ENCODE results near the gene PCDHGA6.
A peak's percentile ranks its signal among the peaks of the same experiment; 100 is the strongest.
"Not testable (repeated sequence)": the region's sequence is repeated elsewhere in the genome, so short reads cannot be mapped to it uniquely, and the experiment has no call there.

The PCDHGA6 gene

GRCh38 chr5:141417494-141418172 is 43.9 kb downstream of the PCDHGA6 start, which contains the start of gene PCDHGB7:
Gene PCDHGB7 (plus strand): TSS chr5:141417677. CDS start chr5:141417860, 183 bp downstream.
- not testable (repeated sequence) for H3K9ac ChIP-seq; H3K4me1 ChIP-seq; H3K79me2 ChIP-seq; H3K27me3 ChIP-seq (ENCODE audit: control insufficient read depth, insufficient read depth, low read length)
- H3K27ac ChIP-seq: peak within 1 kb of the TSS; percentile 63
- H2AFZ ChIP-seq: peak within 1 kb of the TSS; percentile 57
- peaks cover 11% of the 10 kb centered on the region for H3K9me3 ChIP-seq (ENCODE audit: control insufficient read depth, low read length)
- peak within 1 kb of the TSS; percentile 44 for H3K4me2 ChIP-seq (ENCODE audit: low read length)
- H3K36me3 ChIP-seq (ENCODE audit: control insufficient read depth, insufficient read depth, low read length): peaks cover 18% of the 10 kb centered on the region
- peak within 1 kb of the TSS; percentile 49 for H3K4me3 ChIP-seq (ENCODE audit: low read depth, low read length)
- TF ChIP-seq, protein P1, sequence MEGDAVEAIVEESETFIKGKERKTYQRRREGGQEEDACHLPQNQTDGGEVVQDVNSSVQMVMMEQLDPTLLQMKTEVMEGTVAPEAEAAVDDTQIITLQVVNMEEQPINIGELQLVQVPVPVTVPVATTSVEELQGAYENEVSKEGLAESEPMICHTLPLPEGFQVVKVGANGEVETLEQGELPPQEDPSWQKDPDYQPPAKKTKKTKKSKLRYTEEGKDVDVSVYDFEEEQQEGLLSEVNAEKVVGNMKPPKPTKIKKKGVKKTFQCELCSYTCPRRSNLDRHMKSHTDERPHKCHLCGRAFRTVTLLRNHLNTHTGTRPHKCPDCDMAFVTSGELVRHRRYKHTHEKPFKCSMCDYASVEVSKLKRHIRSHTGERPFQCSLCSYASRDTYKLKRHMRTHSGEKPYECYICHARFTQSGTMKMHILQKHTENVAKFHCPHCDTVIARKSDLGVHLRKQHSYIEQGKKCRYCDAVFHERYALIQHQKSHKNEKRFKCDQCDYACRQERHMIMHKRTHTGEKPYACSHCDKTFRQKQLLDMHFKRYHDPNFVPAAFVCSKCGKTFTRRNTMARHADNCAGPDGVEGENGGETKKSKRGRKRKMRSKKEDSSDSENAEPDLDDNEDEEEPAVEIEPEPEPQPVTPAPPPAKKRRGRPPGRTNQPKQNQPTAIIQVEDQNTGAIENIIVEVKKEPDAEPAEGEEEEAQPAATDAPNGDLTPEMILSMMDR (IDR thresholded peaks at IDR 0.05): peak; percentile 60

DNA sequence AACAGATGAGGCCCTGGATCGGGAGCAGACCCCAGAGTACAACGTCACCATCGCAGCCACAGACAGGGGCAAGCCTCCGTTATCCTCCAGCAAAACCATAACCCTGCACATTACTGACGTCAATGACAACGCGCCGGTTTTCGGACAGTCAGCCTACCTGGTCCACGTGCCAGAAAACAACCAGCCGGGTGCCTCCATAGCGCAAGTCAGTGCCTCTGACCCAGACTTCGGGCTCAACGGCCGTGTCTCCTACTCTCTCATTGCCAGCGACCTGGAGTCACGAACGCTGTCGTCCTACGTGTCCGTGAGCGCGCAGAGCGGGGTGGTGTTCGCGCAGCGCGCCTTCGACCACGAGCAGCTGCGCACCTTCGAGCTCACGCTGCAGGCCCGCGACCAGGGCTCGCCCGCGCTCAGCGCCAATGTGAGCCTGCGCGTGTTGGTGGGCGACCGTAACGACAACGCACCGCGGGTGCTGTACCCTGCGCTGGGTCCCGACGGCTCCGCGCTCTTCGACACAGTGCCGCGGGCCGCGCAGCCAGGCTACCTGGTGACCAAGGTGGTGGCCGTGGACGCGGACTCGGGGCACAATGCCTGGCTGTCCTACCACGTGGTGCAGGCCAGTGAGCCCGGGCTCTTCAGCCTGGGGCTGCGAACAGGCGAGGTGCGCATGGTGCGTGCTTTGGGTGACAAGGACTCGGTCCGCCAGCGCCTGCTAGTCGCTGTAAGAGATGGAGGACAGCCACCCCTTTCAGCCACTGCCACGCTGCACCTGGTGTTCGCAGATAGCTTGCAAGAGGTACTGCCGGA is 45.6 kb downstream of the PCDHGA6 start:
- Histone ChIP-seq H3K36me3 (ENCODE audit: control insufficient read depth, insufficient read depth, low read length) (peaks cover 13% of the 10 kb centered on the region), H3K4me2 (ENCODE audit: low read length) (no peak overlapping the region), H3K27ac (no peak overlapping the region), H2AFZ (no peak overlapping the region), H3K4me3 (ENCODE audit: low read depth, low read length) (no peak overlapping the region), H3K79me2 (no peaks in the 10 kb centered on the region), H3K9ac (no peak overlapping the region), H3K4me1 (no peaks in the 10 kb centered on the region), H3K27me3 (ENCODE audit: control insufficient read depth, insufficient read depth, low read length) (no peaks in the 10 kb centered on the region), H3K9me3 (ENCODE audit: control insufficient read depth, low read length) (peaks cover 11% of the 10 kb centered on the region)
- TF ChIP-seq, protein P1 (IDR thresholded peaks at IDR 0.05): no peak

DNA sequence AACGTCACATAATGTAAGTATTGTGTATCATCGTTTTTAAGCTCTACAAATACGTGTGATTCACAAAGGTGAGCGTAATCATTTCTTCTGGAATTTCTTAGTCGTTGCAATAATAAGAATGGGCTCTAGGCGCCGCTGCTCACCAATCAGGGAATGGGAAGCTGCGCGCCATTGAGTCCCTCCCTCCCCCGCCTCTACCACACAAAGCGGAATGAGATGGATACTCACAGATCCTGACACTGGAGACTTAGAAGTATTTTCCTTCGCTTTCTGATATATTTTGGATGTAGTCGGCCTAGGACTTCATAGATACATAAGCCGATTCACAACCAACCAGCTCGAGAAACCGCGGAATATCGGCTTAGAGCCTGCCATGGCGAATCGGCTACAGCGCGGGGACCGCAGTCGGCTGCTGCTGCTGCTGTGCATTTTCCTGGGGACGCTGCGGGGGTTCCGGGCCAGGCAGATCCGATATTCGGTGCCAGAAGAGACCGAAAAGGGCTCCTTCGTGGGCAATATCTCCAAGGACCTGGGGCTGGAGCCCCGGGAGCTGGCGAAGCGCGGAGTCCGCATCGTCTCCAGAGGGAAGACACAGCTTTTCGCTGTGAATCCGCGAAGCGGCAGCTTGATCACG is 47.3 kb downstream of the PCDHGA6 start, which contains the start of gene PCDHGA11:
Gene PCDHGA11, plus strand, starts transcription at position 197 of the 634 bp plus-strand sequence. Its CDS starts 177 bp downstream, at position 374.
- Histone ChIP-seq H3K9me3 (ENCODE audit: control insufficient read depth, low read length) (peaks cover 16% of the 10 kb centered on the region), H3K79me2 (no peaks in the 10 kb centered on the region), H3K36me3 (ENCODE audit: control insufficient read depth, insufficient read depth, low read length) (peaks cover 20% of the 10 kb centered on the region)

DNA sequence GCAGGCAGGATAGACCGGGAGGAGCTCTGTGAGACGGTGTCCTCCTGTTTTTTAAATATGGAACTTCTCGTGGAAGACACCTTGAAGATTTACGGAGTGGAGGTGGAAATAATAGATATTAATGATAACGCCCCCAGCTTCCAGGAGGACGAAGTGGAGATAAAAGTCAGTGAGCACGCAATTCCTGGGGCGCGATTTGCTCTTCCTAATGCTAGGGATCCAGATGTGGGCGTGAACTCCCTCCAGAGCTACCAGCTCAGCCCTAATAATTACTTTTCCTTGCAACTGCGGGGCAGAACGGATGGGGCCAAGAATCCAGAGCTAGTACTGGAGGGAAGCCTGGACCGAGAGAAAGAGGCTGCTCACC is 47.8 kb downstream of the PCDHGA6 start:
- TF ChIP-seq, protein P1 (IDR thresholded peaks at IDR 0.05): no peak
- H3K9me3 ChIP-seq (ENCODE audit: control insufficient read depth, low read length): peaks cover 20% of the 10 kb centered on the region
- no peak overlapping the region for H3K4me2 ChIP-seq (ENCODE audit: low read length)
- no peak overlapping the region for H3K9ac ChIP-seq
- H3K4me3 ChIP-seq (ENCODE audit: low read depth, low read length): no peak overlapping the region
- H3K27me3 ChIP-seq (ENCODE audit: control insufficient read depth, insufficient read depth, low read length): no peaks in the 10 kb centered on the region
- no peaks in the 10 kb centered on the region for H3K79me2 ChIP-seq
- no peak overlapping the region for H2AFZ ChIP-seq
- no peak overlapping the region for H3K27ac ChIP-seq
- peaks cover 20% of the 10 kb centered on the region for H3K36me3 ChIP-seq (ENCODE audit: control insufficient read depth, insufficient read depth, low read length)
- H3K4me1 ChIP-seq: no peaks in the 10 kb centered on the region

More for the DNA sequence above, 47.3 kb downstream of the PCDHGA6 start, which contains the start of gene PCDHGA11:
- TF ChIP-seq, protein P1 (IDR thresholded peaks at IDR 0.05): no peak
- H3K27ac ChIP-seq: no peak within 1 kb of the TSS
- no peak within 1 kb of the TSS for H3K4me3 ChIP-seq (ENCODE audit: low read depth, low read length)
- no peak within 1 kb of the TSS for H3K9ac ChIP-seq
- no peaks in the 10 kb centered on the region for H3K27me3 ChIP-seq (ENCODE audit: control insufficient read depth, insufficient read depth, low read length)
- H2AFZ ChIP-seq: no peak within 1 kb of the TSS
- no peaks in the 10 kb centered on the region for H3K4me1 ChIP-seq
- H3K4me2 ChIP-seq (ENCODE audit: low read length): no peak within 1 kb of the TSS
